Neural cell (in vitro differentiated cells): ENCODE data around the gene PIK3IP1. TPM values are rescaled to one million over a fixed set of nuclear protein-coding genes. Genes with fewer than 3 reads are reported as not detected.

ENCODE experiments used
- H2AFZ ChIP-seq: fragments of 200-600, 300-800 bp; sonication (generic), shearing (Covaris generic); 2 replicates; pipeline ENCODE4 v1.6.0; 2014; ENCODE audit warnings: low read depth, mild to moderate bottlenecking, antibody characterized with exemption, low read length, moderate library complexity
- H3F3A ChIP-seq: fragments of 200-600 bp; shearing (Covaris generic); 2 replicates; pipeline ENCODE4 v1.6.1; 2016; ENCODE audit warnings: mild to moderate bottlenecking, moderate library complexity, mixed read lengths, antibody characterized with exemption, low read length; ENCODE audit not compliant: insufficient read depth, poor library complexity, severe bottlenecking
- H3K27ac ChIP-seq: fragments of 200-600, 300-800 bp; sonication (generic), shearing (Covaris generic); 2 replicates; pipeline ENCODE4 v1.5.1; 2014; ENCODE audit warnings: mild to moderate bottlenecking, low read length, moderate library complexity
- H3K27me3 ChIP-seq: fragments of 300-800, 200-600 bp; sonication (generic), shearing (Covaris generic); 2 replicates; pipeline ENCODE4 v1.6.0; 2014; ENCODE audit warnings: mild to moderate bottlenecking, low read depth, low read length, moderate library complexity; ENCODE audit not compliant: insufficient read depth
- H3K36me3 ChIP-seq: fragments of 300-800, 200-600 bp; sonication (generic), shearing (Covaris generic); 2 replicates; pipeline ENCODE4 v1.5.1; 2014; ENCODE audit warnings: mild to moderate bottlenecking, antibody characterized with exemption, low read length, moderate library complexity; ENCODE audit not compliant: insufficient read depth
- H3K4me2 ChIP-seq: fragments of 300-800, 200-600 bp; sonication (generic), shearing (Covaris generic); 2 replicates; pipeline ENCODE4 v1.6.0; 2014; ENCODE audit warnings: mild to moderate bottlenecking, low read length
- H3K4me3 ChIP-seq: fragments of 300-800, 200-600 bp; sonication (generic), shearing (Covaris generic); 2 replicates; pipeline ENCODE4 v1.5.1; 2014; ENCODE audit warnings: mild to moderate bottlenecking, low read length, moderate library complexity
- H3K79me2 ChIP-seq: fragments of 200-600 bp; shearing (Covaris generic); replicated peaks from 2 replicates; pipeline ENCODE4 v1.6.0; 2014; ENCODE audit warnings: mild to moderate bottlenecking, low read length, moderate library complexity; ENCODE audit not compliant: insufficient read depth
- H3K9ac ChIP-seq: fragments of 300-800, 200-600 bp; sonication (generic), shearing (Covaris generic); 2 replicates; pipeline ENCODE4 v1.6.1; 2016; ENCODE audit warnings: mild to moderate bottlenecking, low read length, mixed read lengths
- H3K9me2 ChIP-seq: fragments of 200-600 bp; shearing (Covaris generic); 2 replicates; pipeline ENCODE4 v1.6.1; 2016; ENCODE audit warnings: mild to moderate bottlenecking, low read length, mixed read lengths; ENCODE audit not compliant: insufficient read depth
- H3K9me3 ChIP-seq: fragments of 200-600, 300-800 bp; sonication (generic), shearing (Covaris generic); 2 replicates; pipeline ENCODE4 v1.6.1; 2016; ENCODE audit warnings: mild to moderate bottlenecking, mixed run types, low read length, moderate library complexity, mixed read lengths
- H4K20me1 ChIP-seq: fragments of 200-600 bp; shearing (Covaris generic); 2 replicates; pipeline ENCODE4 v1.6.1; 2016; ENCODE audit warnings: mild to moderate bottlenecking, mixed run types; ENCODE audit not compliant: insufficient read depth
- CTCF ChIP-seq: fragments of 450-650 bp; IDR thresholded peaks from 2 replicates; pipeline ENCODE4 v1.5.1; 2014; ENCODE audit warnings: antibody characterized with exemption, mild to moderate bottlenecking, moderate library complexity; ENCODE audit not compliant: poor library complexity, severe bottlenecking
- EP300 ChIP-seq: fragments of 450-650 bp; conservative IDR thresholded peaks from 2 replicates; pipeline ENCODE4 v1.6.1; 2014; ENCODE audit warnings: antibody characterized with exemption, mild to moderate bottlenecking, moderate library complexity; ENCODE audit not compliant: poor library complexity, severe bottlenecking
- EZH2 ChIP-seq: fragments of 200-600, 300-800 bp; shearing (Covaris generic), sonication (generic); IDR thresholded peaks from 2 replicates; pipeline ENCODE4 v1.6.1; 2014; ENCODE audit warnings: antibody characterized with exemption, low read length, borderline replicate concordance, mild to moderate bottlenecking; ENCODE audit not compliant: insufficient read depth, poor library complexity, severe bottlenecking
- MXI1 ChIP-seq: fragments of 450-650 bp; conservative IDR thresholded peaks from 2 replicates; pipeline ENCODE4 v1.6.1; 2014; ENCODE audit warnings: antibody characterized with exemption, mild to moderate bottlenecking; ENCODE audit not compliant: poor library complexity, severe bottlenecking
- POLR2AphosphoS5 ChIP-seq: IDR thresholded peaks from 2 replicates; pipeline ENCODE4 v1.6.1; 2012
- RAD21 ChIP-seq: fragments of 450-650 bp; conservative IDR thresholded peaks from 2 replicates; pipeline ENCODE4 v1.6.1; 2014; ENCODE audit warnings: antibody characterized with exemption, mild to moderate bottlenecking, moderate library complexity
- REST ChIP-seq: IDR thresholded peaks from 2 replicates; pipeline ENCODE4 v1.6.1; 2012; ENCODE audit warnings: borderline replicate concordance
- SMC3 ChIP-seq: fragments of 450-650 bp; conservative IDR thresholded peaks from 2 replicates; pipeline ENCODE4 v1.6.1; 2014; ENCODE audit warnings: antibody characterized with exemption, mild to moderate bottlenecking, moderate library complexity; ENCODE audit not compliant: poor library complexity
- TAF1 ChIP-seq: IDR thresholded peaks from 2 replicates; pipeline ENCODE4 v1.6.1; 2012; ENCODE audit warnings: low read depth
- polyA plus RNA-seq: library from polyadenylated mRNA; depleted of rRNA; stranded (reverse); fragments of >200 nt; gene quantifications from 2 replicates; pipeline ENCODE4 v1.2.3, GENCODE V29; 2014

Gene PIK3IP1
- polyA plus RNA-seq, 1 donor from 2014 or later, result 32.0 TPM

- TF ChIP-seq EZH2 (no peak), REST (no peak), RAD21 (no peak), SMC3 (no peak), CTCF (no peak), EP300 (no peak), TAF1 (no peak), POLR2AphosphoS5 (no peak), MXI1 (no peak)
- no peak overlapping the region for H3K9ac ChIP-seq
- H4K20me1 ChIP-seq, result no peaks in the 10 kb centered on the region
- peaks cover 46% of the 10 kb centered on the region for H3K79me2 ChIP-seq
- no peak overlapping the region for H3K27ac ChIP-seq
- no peak overlapping the region for H2AFZ ChIP-seq
- peaks cover 7% of the 10 kb centered on the region for H3K36me3 ChIP-seq
- H3K4me2 ChIP-seq, result no peak overlapping the region
- H3K27me3 ChIP-seq, result no peaks in the 10 kb centered on the region
- no peaks in the 10 kb centered on the region for H3K9me3 ChIP-seq
- H3F3A ChIP-seq, result no peaks in the 10 kb centered on the region
- H3K9me2 ChIP-seq, result no peaks in the 10 kb centered on the region
- no peak overlapping the region for H3K4me3 ChIP-seq
These were observed 47.0 kb upstream of the PIK3IP1 start for GRCh38 chr22:31339148-31339832.

- H4K20me1 ChIP-seq, result no peaks in the 10 kb centered on the region
These were observed 44.9 kb upstream of the PIK3IP1 start for GRCh38 chr22:31337178-31337577.

More at GRCh38 chr22:31337178-31337577, 44.9 kb upstream of the PIK3IP1 start:
- H3K9ac ChIP-seq, result no peak overlapping the region
- no peaks in the 10 kb centered on the region for H3K27me3 ChIP-seq
- peaks cover 8% of the 10 kb centered on the region for H3K36me3 ChIP-seq
- TF ChIP-seq POLR2AphosphoS5 (no peak), EP300 (no peak), CTCF (no peak), EZH2 (no peak), RAD21 (no peak), TAF1 (no peak), SMC3 (no peak), MXI1 (no peak), REST (no peak)
- no peak overlapping the region for H2AFZ ChIP-seq
- H3K9me3 ChIP-seq, result no peaks in the 10 kb centered on the region
- no peak overlapping the region for H3K27ac ChIP-seq
- no peak overlapping the region for H3K4me2 ChIP-seq
- no peaks in the 10 kb centered on the region for H3K9me2 ChIP-seq
- no peak overlapping the region for H3K4me3 ChIP-seq
- H3F3A ChIP-seq, result no peaks in the 10 kb centered on the region
- H3K79me2 ChIP-seq, result peaks cover 28% of the 10 kb centered on the region
